Cardiac muscle cell (in vitro differentiated cells and primary cell): ENCODE measurements around the gene AQP5. TPM values are rescaled to one million over a fixed set of nuclear protein-coding genes. Genes with fewer than 3 reads are reported as not detected.

Experiments
- DNase-seq, 2 donors: peaks; one replicate each; pipeline versions ENCODE4 v3.0.0 to v3.0.0-alpha.2; 2010 to 2017; ENCODE audit warnings: low read depth in 1 of 2, low spot score in 1 of 2
- H3K27ac ChIP-seq: fragments of 200-600 bp; sonication (generic); 2 replicates; pipeline ENCODE4 v1.5.1; 2016
- H3K27me3 ChIP-seq: fragments of 200-600 bp; sonication (generic); 2 replicates; pipeline ENCODE4 v1.6.0; 2016; ENCODE audit warnings: control low read depth
- H3K36me3 ChIP-seq: fragments of 200-600 bp; sonication (generic); 2 replicates; pipeline ENCODE4 v1.5.1; 2016; ENCODE audit warnings: control low read depth
- H3K4me1 ChIP-seq: fragments of 200-600 bp; sonication (generic); 2 replicates; pipeline ENCODE4 v1.8.1; 2017; ENCODE audit warnings: low read depth, mild to moderate bottlenecking, mixed run types
- H3K4me3 ChIP-seq: fragments of 200-600 bp; sonication (generic); 2 replicates; pipeline ENCODE4 v1.5.1; 2016; ENCODE audit warnings: mild to moderate bottlenecking
- H3K9me3 ChIP-seq: fragments of 200-600 bp; sonication (generic); 2 replicates; pipeline ENCODE4 v1.5.1; 2017; ENCODE audit warnings: low read depth, mild to moderate bottlenecking, control low read depth
- polyA plus RNA-seq: library from polyadenylated mRNA; unstranded; fragments of >200 nt; fragmentation: Nextera tagmentation; extraction: Ambion mirVana; gene quantifications from 2 replicates; pipeline ENCODE4 v1.2.1, GENCODE V29; 2016
- total RNA-seq: library from RNA; depleted of rRNA; stranded (reverse); fragments of >200 nt; gene quantifications from 2 replicates; pipeline ENCODE4 v1.2.3, GENCODE V29; 2016
- TF ChIP-seq, protein P1 (sequence below): IDR thresholded peaks from 2 replicates; pipeline ENCODE4 v1.5.1; 2012; ENCODE audit warnings: low read depth, mild to moderate bottlenecking, low read length

Gene AQP5
- total and polyA plus RNA-seq, 2 experiments from 2014 or later: 0.56 to 1.6 TPM

DNA sequence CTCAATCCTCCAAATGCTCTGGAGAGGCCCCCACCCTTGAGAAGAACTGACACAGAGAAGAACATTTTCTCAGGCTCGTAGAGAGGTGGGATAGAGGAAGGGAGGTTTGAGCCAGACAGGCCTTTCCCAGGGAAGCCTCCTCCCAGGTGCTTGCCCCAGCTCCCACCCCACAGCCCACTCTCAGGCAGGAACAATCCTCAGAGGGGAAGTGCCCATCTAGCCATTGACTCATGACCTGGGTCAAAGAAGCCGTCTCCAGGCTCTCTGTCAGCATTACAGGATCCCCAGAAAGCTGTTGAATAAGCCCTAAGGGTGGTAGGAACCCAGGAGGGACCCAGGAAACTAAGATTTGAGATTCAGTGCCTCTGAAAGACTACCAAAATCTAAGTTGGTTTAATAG, 14.9 kb downstream of the AQP5 start:
- Histone ChIP-seq H3K4me3 (no peak overlapping the region), H3K27me3 (no peaks in the 10 kb centered on the region), H3K27ac (no peak overlapping the region), H3K36me3 (no peaks in the 10 kb centered on the region), H3K4me1 (peaks cover 29% of the 10 kb centered on the region), H3K9me3 (no peaks in the 10 kb centered on the region)
- no peak for DNase-seq
- TF ChIP-seq, protein P1, sequence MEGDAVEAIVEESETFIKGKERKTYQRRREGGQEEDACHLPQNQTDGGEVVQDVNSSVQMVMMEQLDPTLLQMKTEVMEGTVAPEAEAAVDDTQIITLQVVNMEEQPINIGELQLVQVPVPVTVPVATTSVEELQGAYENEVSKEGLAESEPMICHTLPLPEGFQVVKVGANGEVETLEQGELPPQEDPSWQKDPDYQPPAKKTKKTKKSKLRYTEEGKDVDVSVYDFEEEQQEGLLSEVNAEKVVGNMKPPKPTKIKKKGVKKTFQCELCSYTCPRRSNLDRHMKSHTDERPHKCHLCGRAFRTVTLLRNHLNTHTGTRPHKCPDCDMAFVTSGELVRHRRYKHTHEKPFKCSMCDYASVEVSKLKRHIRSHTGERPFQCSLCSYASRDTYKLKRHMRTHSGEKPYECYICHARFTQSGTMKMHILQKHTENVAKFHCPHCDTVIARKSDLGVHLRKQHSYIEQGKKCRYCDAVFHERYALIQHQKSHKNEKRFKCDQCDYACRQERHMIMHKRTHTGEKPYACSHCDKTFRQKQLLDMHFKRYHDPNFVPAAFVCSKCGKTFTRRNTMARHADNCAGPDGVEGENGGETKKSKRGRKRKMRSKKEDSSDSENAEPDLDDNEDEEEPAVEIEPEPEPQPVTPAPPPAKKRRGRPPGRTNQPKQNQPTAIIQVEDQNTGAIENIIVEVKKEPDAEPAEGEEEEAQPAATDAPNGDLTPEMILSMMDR: no peak

DNA sequence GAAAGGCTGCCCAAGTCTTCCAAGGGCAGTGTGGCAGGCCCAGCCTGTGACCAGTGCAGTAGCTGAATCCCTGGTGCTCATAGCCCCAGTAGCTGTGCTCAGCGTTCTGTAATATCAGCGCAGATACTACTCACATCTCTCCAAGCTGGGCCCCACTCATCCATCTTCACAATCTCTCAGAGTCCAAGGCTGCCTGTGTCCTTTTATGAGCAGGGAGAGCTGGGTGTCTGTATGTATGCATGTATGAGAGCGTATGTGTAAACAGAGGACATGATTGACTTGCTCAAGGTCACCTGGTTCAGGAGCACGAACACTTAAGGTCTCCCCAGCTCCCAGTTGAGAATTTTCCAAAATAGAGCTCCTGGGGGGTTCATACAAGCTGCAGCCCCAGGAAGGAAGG, 16.5 kb downstream of the AQP5 start:
- no peak overlapping the region for H3K4me3 ChIP-seq
- DNase-seq: no peak
- no peaks in the 10 kb centered on the region for H3K36me3 ChIP-seq
- H3K27ac ChIP-seq: no peak overlapping the region
- no peaks in the 10 kb centered on the region for H3K27me3 ChIP-seq
- peaks cover 29% of the 10 kb centered on the region for H3K4me1 ChIP-seq
- TF ChIP-seq, protein P1: no peak
- no peaks in the 10 kb centered on the region for H3K9me3 ChIP-seq

DNA sequence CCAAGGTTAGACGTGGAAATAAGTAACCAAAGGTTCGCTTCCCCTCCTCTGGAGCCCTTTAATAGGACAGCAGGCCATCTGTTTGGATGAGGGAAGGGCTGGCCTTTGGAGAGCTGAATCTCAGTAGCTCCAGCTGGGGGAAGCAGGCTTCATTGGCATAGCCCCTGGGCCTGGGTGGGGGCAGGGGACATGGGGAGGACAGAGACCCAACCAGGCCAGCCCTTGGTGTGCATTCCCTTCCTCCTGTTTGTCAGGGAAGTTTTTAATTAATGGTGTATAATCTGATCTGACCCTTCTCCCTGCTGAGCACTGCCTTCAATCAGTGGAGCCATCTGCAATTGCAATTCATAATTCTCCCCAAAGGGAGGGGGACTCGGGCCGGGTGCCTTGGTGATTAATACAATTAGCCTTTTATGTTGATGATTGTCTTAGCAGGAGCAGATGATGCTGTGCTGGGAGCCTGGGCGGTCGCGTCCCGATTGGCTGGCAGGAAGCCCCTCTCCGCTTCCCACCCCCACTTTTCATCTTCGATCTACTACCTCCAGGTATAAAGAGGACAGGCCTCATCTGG, 17.4 kb downstream of the AQP5 start:
- Histone ChIP-seq H3K9me3 (no peaks in the 10 kb centered on the region), H3K4me3 (no peak overlapping the region), H3K4me1 (peaks cover 36% of the 10 kb centered on the region), H3K27me3 (no peaks in the 10 kb centered on the region), H3K27ac (no peak overlapping the region), H3K36me3 (no peaks in the 10 kb centered on the region)
- TF ChIP-seq, protein P1: no peak
- no peak for DNase-seq

DNA sequence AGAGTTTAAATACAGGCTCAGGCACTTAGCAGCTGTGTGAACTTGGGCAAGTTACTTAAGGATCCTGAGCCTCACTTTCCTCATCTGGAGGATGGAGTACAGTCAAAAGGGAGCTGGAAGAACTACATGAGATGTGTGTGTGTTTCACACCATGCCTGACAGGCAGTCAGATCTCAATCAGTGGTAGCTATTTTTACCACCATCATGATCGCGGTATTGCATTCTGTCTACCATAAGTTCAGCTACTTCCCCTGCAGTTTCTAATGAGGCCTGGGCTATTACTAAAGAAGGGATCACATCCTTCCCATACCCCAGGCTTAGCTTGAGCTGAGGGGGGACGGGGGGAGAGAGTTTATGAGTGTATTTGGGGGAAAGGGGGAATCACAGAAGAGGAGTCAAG, 18.1 kb downstream of the AQP5 start:
- Histone ChIP-seq H3K9me3 (no peaks in the 10 kb centered on the region), H3K27ac (no peak overlapping the region), H3K27me3 (no peaks in the 10 kb centered on the region), H3K4me1 (peaks cover 41% of the 10 kb centered on the region), H3K36me3 (no peaks in the 10 kb centered on the region), H3K4me3 (no peak overlapping the region)
- DNase-seq: no peak
- TF ChIP-seq, protein P1: no peak

DNA sequence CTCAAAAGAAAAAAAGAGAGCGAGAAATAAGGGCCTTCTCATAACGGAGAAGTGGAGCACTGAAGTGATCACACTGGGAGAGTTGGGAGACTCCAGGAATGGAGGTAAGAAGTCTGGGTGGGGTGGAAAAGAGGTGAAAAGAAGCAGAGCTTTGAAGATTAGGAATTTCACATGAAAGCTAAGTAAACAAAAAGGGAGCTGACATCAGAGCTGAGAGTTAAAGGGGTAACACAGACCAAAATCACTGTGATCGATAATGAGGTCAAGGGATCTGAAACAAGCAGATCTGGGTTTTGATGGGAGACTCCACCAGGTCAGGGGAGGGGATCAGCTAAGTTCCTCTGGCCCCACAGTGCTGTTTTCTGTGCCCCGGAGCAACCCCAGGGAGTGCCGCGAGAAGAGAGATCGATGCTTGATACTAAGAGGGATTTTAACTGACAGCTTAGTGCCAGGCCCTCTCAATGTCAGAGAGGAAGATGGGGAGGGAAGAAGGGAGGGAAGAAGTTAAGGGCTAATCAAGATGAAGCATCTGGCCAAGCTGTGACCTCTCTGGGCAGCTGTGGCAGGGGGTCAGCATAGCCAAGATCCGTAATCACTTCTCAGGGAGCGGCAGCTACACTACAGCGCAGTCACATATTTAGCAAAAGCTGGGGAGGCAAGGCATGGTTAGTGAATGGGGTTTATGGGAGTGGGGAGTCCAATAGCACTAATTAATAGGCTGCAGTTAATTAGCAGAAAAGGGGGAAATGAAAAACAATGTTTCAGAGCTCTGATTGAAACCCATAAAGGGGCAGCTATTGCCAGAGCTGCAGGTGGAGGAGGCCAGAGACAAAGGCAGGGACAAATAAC, 19.1 kb downstream of the AQP5 start:
- Histone ChIP-seq H3K27ac (no peak overlapping the region), H3K9me3 (no peaks in the 10 kb centered on the region), H3K36me3 (no peaks in the 10 kb centered on the region), H3K4me1 (peaks cover 37% of the 10 kb centered on the region), H3K27me3 (no peaks in the 10 kb centered on the region), H3K4me3 (no peak overlapping the region)
- DNase-seq: no peak
- TF ChIP-seq, protein P1: no peak
